Muscle layer of duodenum (tissue), 2 donors: ENCODE results near the gene PANK3.
"Not testable (repeated sequence)": the region's sequence is repeated elsewhere in the genome, so short reads cannot be mapped to it uniquely, and the experiment has no call there.

ENCODE experiments used
- H3K27ac ChIP-seq: one replicate; pipeline ENCODE4 v1.7.0; 2013; ENCODE audit warnings: mild to moderate bottlenecking, low read length
- H3K27me3 ChIP-seq: one replicate; pipeline ENCODE4 v1.7.0; 2013; ENCODE audit warnings: low read depth, mild to moderate bottlenecking, control low read depth, low read length
- H3K36me3 ChIP-seq, 2 donors: one replicate each; pipeline ENCODE4 v1.7.0; 2013; ENCODE audit warnings: low read length in 2 of 2, control low read depth in 1 of 2, mild to moderate bottlenecking in 1 of 2; ENCODE audit not compliant: insufficient read depth in 2 of 2, control insufficient read depth in 1 of 2
- H3K4me1 ChIP-seq, 2 donors: one replicate each; pipeline ENCODE4 v1.7.0; 2013; ENCODE audit warnings: low read length in 2 of 2, mild to moderate bottlenecking in 2 of 2, control low read depth in 1 of 2, moderate library complexity in 1 of 2; ENCODE audit not compliant: insufficient read depth in 2 of 2, control insufficient read depth in 1 of 2
- H3K4me3 ChIP-seq, 2 donors: one replicate each; pipeline ENCODE4 v1.7.0; 2013; ENCODE audit warnings: low read length in 2 of 2, low read depth in 1 of 2, mild to moderate bottlenecking in 1 of 2
- H3K9me3 ChIP-seq, 2 donors: one replicate each; pipeline ENCODE4 v1.7.0; 2013; ENCODE audit warnings: low read length in 2 of 2, control low read depth in 1 of 2, mild to moderate bottlenecking in 1 of 2; ENCODE audit not compliant: control insufficient read depth in 1 of 2
- donor health status: healthy.

The PANK3 gene

DNA sequence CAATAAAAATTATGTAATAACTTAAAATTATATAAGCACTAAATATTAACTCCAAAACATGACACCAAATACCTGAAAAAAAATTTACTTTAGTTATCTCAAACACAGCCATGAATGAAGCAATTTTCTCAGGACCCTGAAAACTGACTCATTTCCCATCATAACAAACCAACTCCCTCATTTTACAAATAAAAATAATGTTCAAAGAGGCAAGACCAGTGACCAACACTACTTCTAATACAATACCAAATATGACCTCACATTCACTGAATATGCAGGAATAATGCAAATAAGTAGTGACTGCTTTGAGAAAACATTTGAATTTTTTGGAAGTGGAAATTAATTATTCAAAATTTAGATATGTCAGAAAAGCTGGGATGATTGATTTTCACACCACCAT lies 28.5 kb downstream of the PANK3 start:
- no peak overlapping the region for H3K4me3 ChIP-seq
- H3K4me1 ChIP-seq: peaks cover 0 to 4% of the 10 kb centered on the region in 2 donors
- no peaks in the 10 kb centered on the region for H3K27me3 ChIP-seq
- H3K36me3 ChIP-seq: peaks cover 15 to 21% of the 10 kb centered on the region in 2 donors
- H3K9me3 ChIP-seq: no peaks in the 10 kb centered on the region
- no peak overlapping the region for H3K27ac ChIP-seq

DNA sequence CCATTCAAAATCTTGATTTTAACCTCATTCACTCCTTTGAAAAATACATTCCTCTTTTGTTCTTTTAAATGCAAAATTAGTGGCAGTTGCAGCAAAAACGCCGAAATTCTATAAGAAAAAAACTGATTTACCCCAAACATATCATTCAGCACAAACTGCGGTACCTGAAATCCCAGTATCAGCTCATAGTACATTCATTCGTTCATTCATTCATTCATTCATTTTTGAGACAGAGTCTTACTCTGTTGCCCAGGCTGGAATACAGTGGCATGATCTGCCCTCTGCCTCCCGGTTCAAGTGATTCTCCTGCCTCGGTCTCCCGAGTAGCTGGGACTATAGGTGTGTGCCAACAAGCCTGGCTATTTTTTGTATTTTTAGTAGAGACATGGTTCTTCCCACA lies 29.6 kb downstream of the PANK3 start:
- Histone ChIP-seq H3K27me3 (no peaks in the 10 kb centered on the region), H3K36me3 (peaks cover 15 to 16% of the 10 kb centered on the region in 2 donors), H3K9me3 (no peaks in the 10 kb centered on the region), H3K27ac (no peak overlapping the region), H3K4me3 (no peak overlapping the region), H3K4me1 (peaks cover 0 to 4% of the 10 kb centered on the region in 2 donors)

DNA sequence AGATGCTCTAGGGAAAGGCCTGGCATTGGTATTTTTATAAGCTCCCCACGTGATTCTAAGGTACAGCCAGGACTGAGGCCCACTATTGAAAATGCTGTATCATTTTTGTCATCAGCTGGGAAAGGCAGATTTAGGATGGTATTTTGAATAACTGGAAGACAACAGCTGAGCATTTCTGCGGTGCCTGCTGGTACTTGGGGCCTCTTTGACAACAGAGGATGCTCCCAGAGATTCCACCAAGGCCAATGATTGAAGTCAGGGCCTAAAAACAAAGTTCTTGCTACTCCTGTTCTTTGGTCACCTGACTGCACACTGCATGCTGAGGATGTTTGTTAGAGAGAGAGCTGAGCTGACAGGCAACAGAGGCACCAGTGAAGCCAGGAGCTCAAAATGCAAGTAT lies 42.0 kb downstream of the PANK3 start:
- Histone ChIP-seq H3K4me3 (no peak overlapping the region), H3K4me1 (no peaks in the 10 kb centered on the region), H3K9me3 (no peaks in the 10 kb centered on the region), H3K36me3 (no peaks in the 10 kb centered on the region), H3K27ac (no peak overlapping the region), H3K27me3 (no peaks in the 10 kb centered on the region)

DNA sequence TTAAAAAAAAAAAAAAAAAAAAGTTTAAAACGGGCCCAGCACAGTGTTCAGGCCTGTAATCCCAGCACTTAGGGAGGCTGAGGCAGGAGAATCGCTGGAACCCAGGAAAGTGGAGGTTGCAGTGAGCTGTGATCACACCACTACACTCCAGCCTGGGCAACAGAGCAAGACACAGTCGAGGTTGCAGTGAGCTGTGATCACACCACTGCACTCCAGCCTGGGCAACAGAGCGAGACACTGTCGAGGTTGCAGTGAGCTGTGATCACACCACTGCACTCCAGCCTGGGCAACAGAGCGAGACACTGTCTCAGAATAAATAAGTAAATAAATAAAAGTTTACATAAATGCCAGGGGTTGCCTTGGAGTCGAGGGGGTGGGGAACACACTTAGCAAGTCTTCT lies 44.8 kb downstream of the PANK3 start:
- not testable (repeated sequence) for H3K36me3 ChIP-seq, H3K27ac ChIP-seq, H3K4me1 ChIP-seq, H3K4me3 ChIP-seq, H3K9me3 ChIP-seq
- peaks cover 19% of the 10 kb centered on the region for H3K27me3 ChIP-seq

DNA sequence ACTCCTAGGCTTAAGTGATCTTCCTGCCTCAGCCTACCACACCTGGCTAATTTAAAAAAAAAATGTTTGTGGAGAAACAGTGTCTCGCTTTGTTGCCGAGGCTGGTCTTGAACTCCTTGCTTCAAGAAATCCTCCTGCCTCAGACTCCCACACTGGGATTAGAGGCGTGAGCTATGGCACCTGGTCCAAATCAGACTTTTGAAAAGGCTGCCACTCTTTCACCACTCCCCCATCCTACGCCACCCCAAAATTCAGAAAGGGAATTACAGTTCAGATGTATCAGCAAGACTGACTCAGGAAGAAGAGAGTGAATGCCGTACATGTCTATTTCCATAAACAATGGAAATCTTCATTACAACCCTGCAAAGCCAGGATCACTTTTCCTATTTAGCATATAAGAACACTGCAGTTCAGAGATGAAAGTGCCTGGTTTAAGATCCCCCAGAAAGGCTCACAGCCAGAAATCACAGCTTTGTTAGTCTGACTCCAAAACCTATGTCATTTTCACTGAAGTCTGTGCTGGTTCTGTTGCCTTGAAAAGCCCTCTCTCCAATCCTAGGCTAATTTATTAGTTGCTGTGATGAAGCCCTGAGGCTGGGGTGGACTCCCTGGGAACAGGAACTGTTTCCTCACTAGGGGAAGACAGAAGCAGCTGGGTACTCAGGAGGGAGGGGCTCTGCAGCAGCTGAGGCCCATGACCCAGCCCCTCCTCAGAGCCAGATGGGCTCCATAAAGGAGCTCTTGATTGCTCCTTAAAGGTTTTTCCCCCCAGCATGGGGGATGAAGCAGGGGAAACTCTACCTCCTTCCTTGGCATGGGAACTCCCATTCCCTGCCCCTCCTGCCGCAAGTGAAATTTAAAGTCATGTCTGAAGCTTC lies 46.9 kb downstream of the PANK3 start:
- peaks cover 0 to 4% of the 10 kb centered on the region in 2 donors for H3K4me1 ChIP-seq
- no peaks in the 10 kb centered on the region for H3K9me3 ChIP-seq
- H3K27me3 ChIP-seq: peaks cover 19% of the 10 kb centered on the region
- no peak overlapping the region for H3K4me3 ChIP-seq
- H3K36me3 ChIP-seq: no peaks in the 10 kb centered on the region
- H3K27ac ChIP-seq: no peak overlapping the region

DNA sequence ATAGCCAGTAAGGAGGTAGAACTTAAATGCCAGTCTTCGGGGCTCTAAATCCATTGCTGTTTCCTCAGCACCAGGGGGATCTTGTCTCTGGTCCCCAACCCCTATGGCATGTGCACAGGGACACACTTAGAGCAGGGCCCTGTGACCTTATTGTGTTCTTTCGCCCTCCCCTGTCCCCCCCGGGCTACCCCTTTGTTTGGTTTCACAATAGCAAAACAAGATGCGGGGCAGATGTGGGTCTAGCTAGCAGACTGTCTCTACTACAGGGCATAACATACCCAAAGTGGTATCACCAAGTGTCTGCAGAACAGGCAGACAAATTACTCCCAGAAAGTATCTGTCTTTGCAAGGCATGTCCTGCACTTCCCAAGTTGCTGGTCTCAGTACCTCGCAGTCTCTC lies 48.0 kb downstream of the PANK3 start:
- peaks cover 19% of the 10 kb centered on the region for H3K27me3 ChIP-seq
- no peaks in the 10 kb centered on the region for H3K36me3 ChIP-seq
- H3K27ac ChIP-seq: no peak overlapping the region
- peaks cover 0 to 4% of the 10 kb centered on the region in 2 donors for H3K4me1 ChIP-seq
- no peaks in the 10 kb centered on the region for H3K9me3 ChIP-seq
- no peak overlapping the region for H3K4me3 ChIP-seq

DNA sequence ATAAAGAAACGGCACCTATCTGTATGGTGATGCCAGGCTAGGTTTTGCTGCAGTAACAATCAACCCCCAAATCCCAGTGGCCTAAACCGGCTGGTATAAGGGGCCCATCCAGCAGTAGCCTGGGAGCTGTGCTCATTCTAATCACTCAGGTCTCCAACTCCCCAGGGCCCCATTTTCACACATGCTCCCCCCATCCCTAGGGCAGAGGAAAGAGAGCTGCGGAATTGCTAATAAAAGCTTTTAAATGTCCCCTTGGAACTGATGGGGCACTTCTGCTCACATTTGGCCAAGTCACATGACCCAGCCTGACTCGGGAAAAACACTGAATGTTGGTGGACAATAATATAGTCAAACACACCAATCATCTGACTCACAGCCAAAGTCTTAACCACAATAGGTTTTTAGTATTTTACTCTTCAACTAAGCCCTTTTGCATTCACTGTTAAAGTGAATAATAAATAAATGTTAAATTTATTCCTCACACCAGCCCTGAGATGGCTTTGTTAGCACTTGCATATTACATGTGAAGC lies 48.5 kb downstream of the PANK3 start:
- Histone ChIP-seq H3K36me3 (no peaks in the 10 kb centered on the region), H3K27ac (no peak overlapping the region), H3K4me3 (no peak overlapping the region), H3K27me3 (peaks cover 19% of the 10 kb centered on the region), H3K4me1 (peaks cover 0 to 4% of the 10 kb centered on the region in 2 donors), H3K9me3 (no peaks in the 10 kb centered on the region)

DNA sequence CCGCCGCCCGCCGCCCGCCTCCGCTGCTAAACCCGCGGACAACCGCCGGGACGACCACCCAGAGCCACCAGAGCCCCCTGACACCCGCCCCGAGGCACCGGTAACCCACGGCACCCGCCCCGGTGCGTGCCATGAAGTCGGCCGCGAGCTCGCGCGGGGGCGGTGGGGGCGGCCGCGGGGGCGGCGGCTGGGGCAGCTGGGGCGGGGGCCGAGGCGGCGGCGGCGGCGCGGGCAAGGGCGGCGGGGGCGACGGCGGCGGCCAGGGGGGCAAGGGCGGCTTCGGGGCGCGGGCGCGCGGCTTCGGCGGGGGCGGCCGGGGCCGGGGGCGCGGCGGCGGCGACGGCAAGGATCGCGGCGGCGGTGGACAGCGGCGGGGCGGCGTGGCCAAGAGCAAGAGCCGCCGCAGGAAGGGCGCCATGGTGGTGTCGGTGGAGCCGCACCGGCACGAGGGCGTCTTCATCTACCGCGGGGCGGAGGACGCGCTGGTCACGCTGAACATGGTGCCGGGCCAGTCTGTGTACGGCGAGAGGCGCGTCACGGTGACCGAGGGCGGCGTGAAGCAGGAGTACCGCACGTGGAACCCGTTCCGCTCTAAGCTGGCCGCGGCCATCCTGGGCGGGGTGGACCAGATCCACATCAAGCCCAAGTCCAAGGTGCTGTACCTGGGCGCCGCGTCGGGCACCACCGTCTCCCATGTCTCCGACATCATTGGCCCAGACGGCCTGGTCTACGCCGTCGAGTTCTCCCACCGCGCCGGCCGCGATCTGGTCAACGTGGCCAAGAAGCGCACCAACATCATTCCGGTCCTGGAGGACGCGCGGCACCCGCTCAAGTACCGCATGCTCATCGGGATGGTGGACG lies 49.6 kb downstream of the PANK3 start:
- Histone ChIP-seq H3K4me1 (peaks cover 0 to 4% of the 10 kb centered on the region in 2 donors), H3K27ac (no peak overlapping the region), H3K4me3 (peak overlapping the region in 1 of 2 donors; percentile 58), H3K27me3 (peaks cover 19% of the 10 kb centered on the region), H3K36me3 (no peaks in the 10 kb centered on the region), H3K9me3 (no peaks in the 10 kb centered on the region)

DNA sequence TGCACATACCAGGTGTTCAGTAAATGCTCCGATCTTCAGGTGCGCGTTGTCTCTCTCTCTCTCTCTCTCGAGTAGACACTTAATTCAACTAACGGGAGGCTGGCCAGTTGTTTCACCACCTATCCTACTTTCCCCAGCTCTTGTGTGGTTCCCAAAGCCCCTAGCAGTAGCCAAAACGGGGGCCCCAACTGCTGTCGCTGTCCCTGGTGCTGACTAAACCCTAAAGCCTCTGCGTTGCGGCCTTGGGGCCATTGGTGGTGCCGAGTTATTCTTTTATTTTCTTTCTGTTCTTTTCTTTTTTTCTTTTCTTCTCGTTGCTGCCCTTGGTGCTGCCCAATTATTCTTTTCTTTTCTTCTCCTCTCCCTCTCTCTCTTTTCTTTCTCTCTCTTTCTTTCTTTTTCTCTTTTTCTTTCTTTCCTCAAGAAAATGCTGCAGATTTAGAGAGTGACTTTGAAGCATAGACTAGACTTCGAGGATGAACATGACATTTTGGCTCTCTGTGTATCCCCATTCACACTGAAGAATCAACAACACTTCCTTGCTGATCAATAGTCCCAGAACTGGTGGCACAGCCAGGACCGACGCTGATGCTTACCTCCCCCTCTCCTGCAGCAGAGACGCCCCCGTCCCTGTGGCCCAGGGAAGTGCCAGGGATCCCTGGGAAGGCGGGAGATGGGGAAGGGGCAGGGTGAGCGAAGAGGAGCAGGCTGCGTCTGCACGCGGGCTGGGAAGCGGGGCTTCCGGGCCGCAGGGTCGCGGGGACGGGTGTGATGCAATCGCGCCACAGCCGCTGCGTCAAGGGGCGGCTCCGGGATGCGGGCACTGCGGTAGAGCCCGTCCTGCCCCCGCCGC lies 50.4 kb downstream of the PANK3 start, which contains the start of gene FBLL1:
Gene FBLL1, plus strand, starts transcription at position 785 of the 853 bp plus-strand sequence. CDS start 200 bp downstream, outside the sequence.
- H3K27ac ChIP-seq: no peak within 1 kb of the TSS
- H3K4me1 ChIP-seq: peaks cover 0 to 4% of the 10 kb centered on the region in 2 donors
- no peaks in the 10 kb centered on the region for H3K36me3 ChIP-seq
- peak within 1 kb of the TSS in 1 of 2 donors; percentile 58 for H3K4me3 ChIP-seq
- H3K9me3 ChIP-seq: no peaks in the 10 kb centered on the region
- H3K27me3 ChIP-seq: peaks cover 19% of the 10 kb centered on the region

DNA sequence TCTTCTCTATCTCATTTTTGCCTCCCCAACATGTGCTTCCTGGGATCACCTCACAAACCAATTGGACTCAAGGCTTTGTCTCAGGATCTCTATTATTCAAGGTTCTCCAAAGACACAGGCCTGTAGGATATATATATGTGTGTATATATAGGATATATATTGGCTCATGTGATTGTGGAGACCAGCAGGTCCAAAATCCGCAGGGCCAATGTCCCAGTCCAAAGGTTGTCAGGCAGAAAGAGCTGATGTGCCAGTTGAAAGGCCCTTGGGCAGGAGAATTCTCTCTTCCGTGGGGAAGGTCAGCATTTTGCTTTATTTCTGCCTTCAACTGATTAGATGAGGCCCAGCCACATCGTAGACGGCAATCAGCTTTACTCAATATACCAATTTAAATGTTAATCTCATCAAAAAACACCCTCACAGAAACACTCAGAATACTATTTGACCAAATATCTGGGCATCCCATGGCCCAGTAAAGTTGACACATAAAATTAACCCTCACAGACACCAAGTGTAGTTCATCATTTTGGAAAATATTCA lies 51.3 kb downstream of the PANK3 start:
- peaks cover 0 to 4% of the 10 kb centered on the region in 2 donors for H3K4me1 ChIP-seq
- peaks cover 19% of the 10 kb centered on the region for H3K27me3 ChIP-seq
- H3K9me3 ChIP-seq: no peaks in the 10 kb centered on the region
- H3K36me3 ChIP-seq: peaks cover 0 to 9% of the 10 kb centered on the region in 2 donors
- no peak overlapping the region for H3K27ac ChIP-seq
- no peak overlapping the region for H3K4me3 ChIP-seq
